CD4-positive, alpha-beta memory T cell (primary cell): ENCODE results near the gene ZNF143. TPM values are rescaled to one million over a fixed set of nuclear protein-coding genes. Genes with fewer than 3 reads are reported as not detected.
"Not testable (repeated sequence)": the region's sequence is repeated elsewhere in the genome, so short reads cannot be mapped to it uniquely, and the experiment has no call there.

Experiments
- CTCF ChIA-PET: fragments of 350-600 bp; sonication (Branson Sonifier 250); formaldehyde crosslinking; loops from one replicate; lab custom pipeline; 2021; ENCODE audit warnings: inconsistent platforms; ENCODE audit not compliant: partially characterized antibody; lab: Charles Lee
- POLR2A ChIA-PET: fragments of 350-600 bp; sonication (Branson Sonifier 250); formaldehyde crosslinking; loops from one replicate; lab custom pipeline; 2021; ENCODE audit not compliant: partially characterized antibody; lab: Charles Lee
- DNase-seq, 5 donors: peaks; one replicate each; pipeline versions ENCODE4 v3.0.0 to v3.0.0-alpha.2; 2020 to 2022; ENCODE audit warnings: mixed read lengths in 1 of 5
- H3K27ac ChIP-seq: one replicate; pipeline ENCODE4 v1.7.0; 2013; ENCODE audit warnings: low read depth, low read length
- H3K27me3 ChIP-seq: 2 replicates; pipeline ENCODE4 v1.7.0; 2013; ENCODE audit warnings: mild to moderate bottlenecking, low read length, moderate library complexity; ENCODE audit not compliant: insufficient read depth
- H3K36me3 ChIP-seq: 2 replicates; pipeline ENCODE4 v1.7.0; 2013; ENCODE audit warnings: mild to moderate bottlenecking, low read length, moderate library complexity; ENCODE audit not compliant: insufficient read depth
- H3K4me1 ChIP-seq: 2 replicates; pipeline ENCODE4 v1.7.0; 2013; ENCODE audit warnings: mild to moderate bottlenecking, low read length, moderate library complexity; ENCODE audit not compliant: insufficient read depth
- H3K4me3 ChIP-seq, 2 donors: one replicate each; pipeline ENCODE4 v1.7.0; 2013; ENCODE audit warnings: low read length in 2 of 2, mild to moderate bottlenecking in 1 of 2
- H3K9me3 ChIP-seq, 2 donors: one replicate each; pipeline ENCODE4 v1.7.0; 2013; ENCODE audit warnings: low read length in 2 of 2, control low read depth in 1 of 2; ENCODE audit not compliant: control insufficient read depth in 1 of 2
- H3K27ac Mint-ChIP-seq, 7 donors: one replicate each; pipeline ENCODE4 v1.8.0; 2020 to 2021; ENCODE audit warnings: mixed read lengths in 7 of 7, mild to moderate bottlenecking in 6 of 7, inconsistent platforms in 3 of 7, moderate library complexity in 3 of 7
- H3K27me3 Mint-ChIP-seq, 2 donors: one replicate each; pipeline ENCODE4 v1.8.0; 2020 to 2021; ENCODE audit warnings: mixed read lengths in 2 of 2
- H3K36me3 Mint-ChIP-seq, 2 donors: one replicate each; pipeline ENCODE4 v1.8.0; 2020 to 2021; ENCODE audit warnings: mixed read lengths in 2 of 2, inconsistent platforms in 1 of 2, mild to moderate bottlenecking in 1 of 2
- H3K4me1 Mint-ChIP-seq, 4 donors: one replicate each; pipeline ENCODE4 v1.8.0; 2020 to 2021; ENCODE audit warnings: mixed read lengths in 4 of 4, mild to moderate bottlenecking in 1 of 4
- H3K4me3 Mint-ChIP-seq, 8 donors: one replicate each; pipeline ENCODE4 v1.8.0; 2020 to 2021; ENCODE audit warnings: mixed read lengths in 8 of 8, mild to moderate bottlenecking in 7 of 8, moderate library complexity in 6 of 8, inconsistent platforms in 3 of 8
- H3K9me3 Mint-ChIP-seq, 8 donors: one replicate each; pipeline ENCODE4 v1.8.0; 2020 to 2021; ENCODE audit warnings: mixed read lengths in 8 of 8, mild to moderate bottlenecking in 5 of 8, inconsistent platforms in 3 of 8, moderate library complexity in 1 of 8
- intact Hi-C: fragments of 100-400 bp; cut with micrococcal nuclease; formaldehyde crosslinking; loops from one replicate; pipeline ENCODE4 v1.15.1; 2023
- polyA plus RNA-seq, 2 donors: library from polyadenylated mRNA; unstranded; fragments of 300-500 nt; fragmentation: Illumina TruSeq; gene quantifications; one replicate each; pipeline ENCODE4 v1.2.3, GENCODE V29; 2021
- total RNA-seq, 2 experiments: library from RNA; stranded (reverse); gene quantifications; one replicate each; pipeline ENCODE4 v1.2.3, GENCODE V29; 2021

Gene ZNF143
- total and polyA plus RNA-seq, 4 experiments from 2014 or later = 41.7 to 54.6 (median 50.8) TPM

DNA sequence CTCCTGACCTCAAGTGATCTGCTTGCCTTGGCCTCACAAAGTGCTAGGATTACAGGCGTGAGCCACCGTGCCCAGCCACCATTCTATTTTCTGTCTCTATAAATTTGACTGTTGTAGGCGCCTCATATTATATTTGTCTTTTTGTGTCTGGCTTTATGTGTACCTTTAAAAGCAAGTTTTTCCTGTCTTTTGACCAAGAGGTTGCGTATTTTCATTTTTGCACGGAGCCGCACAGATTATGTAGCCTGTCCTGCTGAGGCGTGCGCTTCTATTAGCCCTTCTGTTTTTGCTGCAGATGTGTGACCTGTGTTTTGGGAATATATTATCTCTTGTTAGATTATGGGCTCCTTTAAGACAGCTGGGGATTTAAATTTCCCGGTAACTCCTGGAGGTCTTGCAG, 72.2 kb downstream of the ZNF143 start:
- DNase-seq = no peak

DNA sequence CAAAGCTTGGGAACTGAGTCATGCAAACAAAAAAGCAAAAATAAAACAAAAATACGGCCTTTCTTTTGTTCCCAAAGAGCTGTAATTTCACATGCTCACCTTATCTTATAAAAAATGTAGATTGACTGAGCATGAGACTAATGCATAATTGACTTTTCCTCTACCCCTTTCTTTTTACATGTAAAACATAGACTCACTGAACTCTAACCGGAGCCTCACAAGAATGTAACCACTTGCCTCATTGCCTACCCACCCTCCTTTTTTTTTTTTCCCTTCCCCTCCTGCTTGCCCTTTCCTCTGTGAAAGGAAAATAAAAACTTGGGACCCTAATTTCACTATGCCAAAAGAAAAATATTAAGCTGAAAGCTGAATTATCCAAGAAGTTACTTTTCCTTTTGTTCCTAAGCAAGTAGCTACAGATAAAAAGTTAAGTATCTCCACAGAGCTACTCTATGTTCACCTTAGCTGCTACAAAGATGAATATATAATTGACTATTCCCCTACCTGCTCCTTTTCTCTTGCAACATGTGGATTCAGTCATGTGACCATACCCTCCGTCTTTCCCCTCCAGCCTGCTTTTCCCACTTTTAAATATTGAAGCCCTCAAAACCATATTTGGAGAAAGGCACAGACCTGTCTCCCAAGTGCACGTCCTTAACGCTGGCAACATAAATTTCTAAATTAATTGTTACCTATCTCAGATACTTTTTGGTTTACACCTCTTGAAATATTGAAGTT, 73.1 kb downstream of the ZNF143 start:
- no peaks in the 10 kb centered on the region for H3K4me1 ChIP-seq
- no peaks in the 10 kb centered on the region for H3K27me3 Mint-ChIP-seq
- H3K27ac ChIP-seq = no peak overlapping the region
- peaks cover 0 to 4% (median 0%) of the 10 kb centered on the region in 4 donors for H3K4me1 Mint-ChIP-seq
- H3K4me3 Mint-ChIP-seq = no peak overlapping the region
- no peak for DNase-seq
- no peaks in the 10 kb centered on the region for H3K9me3 ChIP-seq
- ChIA-PET POLR2A (interaction anchor here (1.7 to 3.5 kb wide), 3 partner anchors 40 to 80 kb away, joined by 6 to 37 read pairs (median 18); partner anchors contain the start of gene WEE1), CTCF (interaction anchor here (0.6 to 9.2 kb wide), 23 partner anchors 15 to 1122 kb away, joined by 3 to 267 read pairs (median 9); partner anchors contain the start of gene WEE1)
- peaks cover 0 to 4% of the 10 kb centered on the region in 2 donors for H3K36me3 Mint-ChIP-seq
- no peak overlapping the region for H3K4me3 ChIP-seq
- intact Hi-C loops = loop anchor here (2.0 to 5.0 kb wide), 2 partner anchors 215 to 438 kb away; no protein-coding TSS in a partner anchor
- H3K36me3 ChIP-seq = no peaks in the 10 kb centered on the region
- no peak overlapping the region for H3K27ac Mint-ChIP-seq
- no peaks in the 10 kb centered on the region for H3K27me3 ChIP-seq
- H3K9me3 Mint-ChIP-seq = no peaks in the 10 kb centered on the region

More for the DNA sequence above, 72.2 kb downstream of the ZNF143 start:
- intact Hi-C loops = loop anchor here (5.0 kb wide), 1 partner anchor 439 kb away; no protein-coding TSS in a partner anchor
- H3K27ac Mint-ChIP-seq = no peak overlapping the region
- H3K4me3 Mint-ChIP-seq = no peak overlapping the region
- Histone ChIP-seq H3K27me3 (no peaks in the 10 kb centered on the region), H3K4me3 (no peak overlapping the region), H3K36me3 (no peaks in the 10 kb centered on the region), H3K9me3 (no peaks in the 10 kb centered on the region), H3K4me1 (no peaks in the 10 kb centered on the region), H3K27ac (no peak overlapping the region)
- no peaks in the 10 kb centered on the region for H3K27me3 Mint-ChIP-seq
- ChIA-PET CTCF (interaction anchor here (1.1 to 9.2 kb wide), 9 partner anchors 26 to 395 kb away, joined by 3 to 267 read pairs (median 17); no protein-coding TSS in a partner anchor), POLR2A (interaction anchor here (2.7 to 3.5 kb wide), 2 partner anchors 41 to 81 kb away, joined by 18 to 37 read pairs; partner anchors contain the start of gene WEE1)
- peaks cover 3 to 7% of the 10 kb centered on the region in 2 donors for H3K36me3 Mint-ChIP-seq
- H3K9me3 Mint-ChIP-seq = no peaks in the 10 kb centered on the region
- H3K4me1 Mint-ChIP-seq = peaks cover 0 to 4% (median 0%) of the 10 kb centered on the region in 4 donors

DNA sequence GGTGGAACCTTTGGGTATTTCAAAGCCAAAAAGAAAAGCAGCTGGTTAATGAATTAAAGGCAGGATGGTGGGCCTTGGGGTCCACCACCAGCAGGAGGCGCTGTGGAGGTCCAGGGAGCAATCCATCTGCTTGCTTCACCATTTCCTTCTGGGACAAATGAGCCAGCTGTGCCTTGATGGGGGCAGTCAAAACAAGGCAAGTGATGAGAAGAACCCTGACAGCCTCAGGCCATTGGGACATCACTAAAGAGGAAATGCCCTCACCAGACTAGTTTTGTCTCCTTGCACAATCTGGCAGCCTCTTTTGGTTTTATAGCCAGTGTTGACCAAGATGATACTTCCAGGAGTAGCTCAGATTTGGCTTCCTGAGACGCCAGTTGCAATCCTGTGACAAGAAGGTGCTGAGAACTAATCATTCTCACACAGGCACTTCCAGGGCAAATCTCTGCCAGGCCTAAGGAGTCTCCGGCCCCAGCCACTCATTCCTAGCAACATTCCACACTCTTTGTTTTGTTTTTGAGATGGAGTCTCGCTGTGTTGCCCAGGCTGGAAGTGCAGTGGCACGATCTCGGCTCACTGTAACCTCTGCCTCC, 74.5 kb downstream of the ZNF143 start:
- H3K4me1 ChIP-seq = no peaks in the 10 kb centered on the region
- DNase-seq = peak; percentile 63 to 73 (median 66)
- H3K4me3 Mint-ChIP-seq = no peak overlapping the region
- no peak overlapping the region for H3K27ac ChIP-seq
- POLR2A ChIA-PET = interaction anchor here (0.6 to 3.5 kb wide), 7 partner anchors 39 to 137 kb away, joined by 3 to 37 read pairs (median 5); partner anchors contain the start of genes WEE1 and ZNF143
- H3K27me3 Mint-ChIP-seq = no peaks in the 10 kb centered on the region
- H3K36me3 Mint-ChIP-seq = peaks cover 0 to 2% of the 10 kb centered on the region in 2 donors
- CTCF ChIA-PET = interaction anchor here (0.6 to 9.2 kb wide), 35 partner anchors 10 to 789 kb away, joined by 3 to 267 read pairs (median 6); partner anchors contain the start of genes SWAP70 and WEE1
- H3K9me3 ChIP-seq = no peaks in the 10 kb centered on the region
- H3K9me3 Mint-ChIP-seq = no peaks in the 10 kb centered on the region
- H3K4me3 ChIP-seq = no peak overlapping the region
- intact Hi-C loops = loop anchor here (1.0 to 2.0 kb wide), 4 partner anchors 38 to 788 kb away; partner anchors contain the start of gene WEE1
- peak overlapping the region in 1 of 7 donors; percentile 7 for H3K27ac Mint-ChIP-seq
- no peaks in the 10 kb centered on the region for H3K36me3 ChIP-seq
- no peaks in the 10 kb centered on the region for H3K4me1 Mint-ChIP-seq
- no peaks in the 10 kb centered on the region for H3K27me3 ChIP-seq

DNA sequence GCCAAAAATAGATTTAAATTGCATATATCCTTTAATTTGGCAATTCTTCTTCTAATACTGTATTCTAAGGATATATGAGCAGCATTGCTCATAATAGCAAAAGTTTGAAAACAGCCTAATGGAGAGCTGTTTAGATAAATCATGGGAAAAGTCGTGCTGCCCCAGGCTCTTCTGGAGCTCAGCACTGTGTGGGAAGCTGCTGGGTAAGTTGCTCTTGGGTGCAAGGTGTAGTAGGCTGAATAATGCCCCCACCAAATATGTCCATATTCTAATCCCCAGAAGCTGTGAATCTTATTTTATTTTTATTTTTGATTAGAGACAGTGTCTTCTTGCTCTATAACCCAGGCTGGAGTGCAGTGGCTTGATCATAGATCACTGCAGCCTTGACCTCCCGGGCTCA, 77.7 kb downstream of the ZNF143 start:
- Mint-ChIP-seq H3K36me3 (peaks cover 0 to 3% of the 10 kb centered on the region in 2 donors), H3K4me3 (no peak overlapping the region), H3K4me1 (no peaks in the 10 kb centered on the region), H3K9me3 (no peaks in the 10 kb centered on the region), H3K27me3 (no peaks in the 10 kb centered on the region), H3K27ac (no peak overlapping the region)
- Histone ChIP-seq H3K4me3 (no peak overlapping the region), H3K27ac (no peak overlapping the region), H3K9me3 (no peaks in the 10 kb centered on the region), H3K4me1 (no peaks in the 10 kb centered on the region), H3K27me3 (no peaks in the 10 kb centered on the region), H3K36me3 (no peaks in the 10 kb centered on the region)
- ChIA-PET CTCF (interaction anchor here (0.7 to 9.2 kb wide), 5 partner anchors 49 to 220 kb away, joined by 3 to 267 read pairs (median 4); no protein-coding TSS in a partner anchor), POLR2A (no interaction called here)
- intact Hi-C loops = no loop called here
- no peak for DNase-seq

DNA sequence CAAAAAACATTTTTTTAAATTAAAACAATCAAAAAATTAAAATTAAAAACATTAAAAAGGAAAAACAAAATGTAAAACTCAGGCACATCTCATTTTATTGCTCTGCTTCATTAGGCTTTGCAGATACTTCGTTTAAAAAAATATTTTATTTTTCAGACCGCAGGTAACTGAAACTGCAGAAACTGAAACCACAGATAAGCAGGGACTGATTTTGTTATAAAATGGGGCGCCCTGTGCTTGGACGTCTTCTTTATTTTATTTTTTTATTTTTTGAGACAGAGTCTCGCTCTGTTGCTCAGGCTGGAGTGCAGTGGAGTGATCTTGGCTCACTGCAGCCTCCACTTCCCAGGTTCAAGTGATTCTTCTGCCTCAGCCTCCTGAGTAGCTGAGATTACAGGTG, 88.4 kb downstream of the ZNF143 start:
- intact Hi-C loops, H3K27ac ChIP-seq, H3K4me3 ChIP-seq, H3K36me3 ChIP-seq, POLR2A ChIA-PET, H3K4me3 Mint-ChIP-seq, H3K27me3 Mint-ChIP-seq, H3K27ac Mint-ChIP-seq, H3K9me3 ChIP-seq, H3K27me3 ChIP-seq, DNase-seq, H3K4me1 Mint-ChIP-seq, H3K4me1 ChIP-seq, H3K9me3 Mint-ChIP-seq: not testable (repeated sequence)
- CTCF ChIA-PET = interaction anchor here (1.6 kb wide), 1 partner anchor 43 kb away, joined by 4 read pairs; no protein-coding TSS in a partner anchor
- H3K36me3 Mint-ChIP-seq = peaks cover 4 to 16% of the 10 kb centered on the region in 2 donors

DNA sequence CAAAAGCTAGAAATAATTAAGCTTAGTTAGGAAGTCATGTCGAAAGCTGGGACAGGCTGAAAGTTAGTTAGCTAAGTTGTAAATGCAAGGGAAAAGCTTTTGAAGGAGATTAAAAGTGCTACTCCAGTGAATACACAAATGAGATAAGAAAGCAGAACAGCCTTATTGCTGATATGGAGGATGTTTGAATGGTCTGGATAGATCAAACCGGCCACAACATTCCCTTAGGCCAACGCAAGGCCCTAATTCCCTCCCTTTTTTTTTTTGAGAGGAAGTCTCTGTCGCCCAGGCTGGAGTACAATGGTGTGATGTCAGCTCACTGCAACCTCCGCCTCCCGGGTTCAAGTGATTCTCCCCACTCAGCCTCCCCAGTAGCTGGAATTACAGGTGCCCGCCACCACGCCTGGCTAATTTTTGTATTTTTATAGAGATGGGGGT, 89.4 kb downstream of the ZNF143 start:
- H3K27me3 ChIP-seq = no peaks in the 10 kb centered on the region
- H3K36me3 ChIP-seq = no peaks in the 10 kb centered on the region
- DNase-seq = no peak
- H3K4me3 ChIP-seq = no peak overlapping the region
- H3K9me3 ChIP-seq = no peaks in the 10 kb centered on the region
- no peak overlapping the region for H3K27ac ChIP-seq
- Mint-ChIP-seq H3K9me3 (no peaks in the 10 kb centered on the region), H3K4me3 (no peak overlapping the region), H3K27me3 (no peaks in the 10 kb centered on the region), H3K27ac (no peak overlapping the region), H3K4me1 (peaks cover 0 to 4% (median 0%) of the 10 kb centered on the region in 4 donors), H3K36me3 (peaks cover 4 to 9% of the 10 kb centered on the region in 2 donors)
- ChIA-PET CTCF (interaction anchor here (1.0 to 1.2 kb wide), 2 partner anchors 15 to 43 kb away, joined by 4 to 6 read pairs; no protein-coding TSS in a partner anchor), POLR2A (no interaction called here)
- H3K4me1 ChIP-seq = no peaks in the 10 kb centered on the region
- intact Hi-C loops = no loop called here
